GM19395 (cell line): ENCODE data around the gene USP48.

Source experiments
- ATAC-seq: cut with Tn5 transposase; IDR thresholded peaks from one replicate; pipeline ENCODE4 v1.9.1; 2021; ENCODE audit warnings: mild to moderate bottlenecking, moderate library complexity; ENCODE audit not compliant: unreplicated experiment

The USP48 gene

DNA sequence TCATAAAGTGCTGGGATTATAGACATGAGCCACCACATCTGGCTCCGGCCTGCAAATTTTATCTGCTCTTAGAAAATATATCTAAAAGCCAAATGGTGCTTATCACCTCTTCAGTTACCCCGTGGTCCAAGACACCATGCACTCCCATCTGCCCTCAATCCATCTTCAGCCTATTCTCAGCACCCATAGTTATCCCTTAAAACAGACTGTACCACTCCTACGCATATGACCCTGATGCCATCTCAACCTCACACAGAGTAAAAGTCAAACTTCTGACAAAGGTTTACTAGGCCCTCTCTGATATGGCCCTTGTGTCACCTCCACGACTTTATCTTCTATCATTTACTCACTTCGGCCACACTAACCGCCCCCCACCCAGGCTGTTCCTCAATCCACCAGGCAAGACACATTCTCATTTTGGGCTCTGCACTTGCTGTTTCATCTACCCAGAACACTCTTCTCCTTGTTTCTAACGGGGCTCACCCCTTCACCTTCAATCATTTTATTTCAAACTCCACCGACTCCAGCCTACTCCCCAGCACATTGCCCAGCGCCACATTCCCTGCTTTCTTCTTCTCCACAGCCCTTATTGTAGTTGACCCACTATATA is 33.0 kb downstream of the USP48 start:
- no peak for ATAC-seq

DNA sequence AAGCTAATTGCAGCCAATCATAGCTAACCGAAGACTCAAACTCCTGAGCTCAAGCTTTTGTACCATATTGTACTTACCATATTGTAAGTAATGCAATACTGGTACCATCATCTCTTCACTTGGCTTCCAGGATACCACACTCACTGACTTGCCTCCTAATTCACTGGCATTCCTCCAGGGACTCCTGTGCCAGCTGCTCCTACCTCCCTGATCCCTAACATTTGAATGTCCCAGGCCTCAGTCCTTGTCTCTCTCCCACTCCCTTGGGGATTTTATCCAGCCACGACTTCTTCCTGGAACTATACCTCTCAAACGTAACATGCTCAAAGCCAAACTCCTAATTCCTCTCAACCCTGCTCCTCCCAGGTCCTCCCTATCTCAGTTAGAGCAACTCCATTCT is 33.8 kb downstream of the USP48 start:
- no peak for ATAC-seq

DNA sequence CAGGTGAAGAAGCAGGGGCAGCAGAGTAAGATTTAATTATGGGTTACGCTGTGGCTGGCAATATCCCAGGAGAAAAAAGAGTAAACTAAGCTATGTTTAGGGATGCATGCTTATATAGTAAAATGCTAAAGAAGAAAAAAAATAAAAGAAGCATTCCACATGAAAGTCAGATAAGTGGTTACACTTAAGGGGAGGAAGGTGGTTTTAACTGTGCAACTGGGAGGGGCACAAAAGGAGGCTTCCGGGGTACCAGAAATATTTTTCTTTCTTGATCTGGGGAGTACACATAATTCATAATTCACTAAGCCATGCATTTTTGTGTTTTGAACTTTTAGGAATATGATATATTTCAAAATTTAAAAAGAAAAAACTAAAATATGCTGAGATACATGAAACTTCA is 39.5 kb downstream of the USP48 start:
- ATAC-seq = no peak

DNA sequence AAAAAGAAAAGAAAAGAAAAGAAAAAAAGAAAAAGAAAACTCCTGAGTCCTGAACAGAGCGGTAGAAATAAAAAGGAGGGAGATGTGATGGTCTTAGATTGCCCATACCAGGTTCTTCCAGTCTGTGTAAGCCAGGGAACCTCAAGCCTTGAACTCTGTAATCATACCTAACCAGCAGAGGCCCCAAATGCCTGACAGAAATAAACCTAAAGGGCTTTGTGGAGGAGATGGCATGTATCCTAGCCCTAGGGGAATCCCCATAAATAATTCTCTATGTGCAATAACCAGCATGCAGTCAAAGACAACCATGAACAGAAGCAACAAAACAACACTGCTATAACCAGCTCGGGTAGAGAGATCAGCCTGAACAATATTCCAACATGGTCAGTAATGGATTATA is 40.4 kb downstream of the USP48 start:
- no peak for ATAC-seq

DNA sequence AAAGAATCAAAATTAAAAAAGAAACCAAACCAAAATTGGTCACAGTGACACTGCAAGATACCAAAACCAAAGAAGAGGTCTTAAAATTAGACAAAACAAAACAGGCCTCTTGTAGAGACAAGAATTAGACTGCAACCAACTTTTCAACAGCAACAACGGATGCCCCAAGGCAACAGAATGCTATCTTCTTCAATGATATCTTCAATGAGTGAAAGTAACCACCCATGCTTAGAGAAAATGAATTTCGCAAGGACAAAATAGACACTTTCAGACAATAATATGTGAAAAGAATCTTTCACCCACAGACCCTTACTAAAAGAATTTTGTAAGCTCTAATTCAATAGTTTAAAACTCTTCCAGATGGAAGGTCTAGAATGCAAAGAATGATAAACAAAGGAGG is 41.7 kb downstream of the USP48 start:
- ATAC-seq = no peak

DNA sequence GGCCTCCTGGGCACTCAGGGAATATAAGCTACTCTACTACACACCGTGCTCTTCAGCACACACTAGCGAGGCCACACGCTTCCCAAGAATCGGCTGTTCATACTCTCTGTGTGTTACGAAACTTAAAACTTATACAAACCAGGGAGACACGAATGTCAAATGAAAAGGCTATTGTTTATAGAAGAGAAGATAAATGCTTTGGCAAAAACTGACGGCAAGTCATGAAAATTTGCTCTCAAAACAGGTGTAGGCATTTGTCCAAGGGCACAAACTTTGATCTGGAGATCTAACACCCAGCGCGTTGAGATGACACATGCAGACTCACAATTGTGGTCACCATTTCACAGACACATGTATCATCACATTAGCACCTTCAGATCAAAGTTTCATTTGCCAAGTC is 46.1 kb downstream of the USP48 start:
- ATAC-seq = no peak

DNA sequence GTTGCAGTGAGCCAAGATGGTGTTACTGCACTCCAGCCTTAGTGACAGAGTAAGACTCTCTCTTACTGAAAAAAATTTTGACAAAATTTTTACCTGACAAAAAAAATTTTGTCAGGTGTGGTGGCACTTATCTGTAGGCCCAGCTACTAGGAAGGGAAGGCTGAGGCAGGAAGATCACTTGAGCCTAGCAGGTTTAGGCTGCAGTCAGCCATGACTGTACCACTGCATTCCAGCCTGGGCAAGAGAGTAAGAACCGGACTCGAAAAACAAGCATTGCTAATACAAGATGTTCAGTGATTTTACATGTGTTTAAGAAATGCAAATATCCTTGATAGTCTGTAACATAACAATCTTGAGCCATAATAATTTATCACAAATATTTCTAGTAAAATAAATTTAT is 46.9 kb downstream of the USP48 start:
- no peak for ATAC-seq

DNA sequence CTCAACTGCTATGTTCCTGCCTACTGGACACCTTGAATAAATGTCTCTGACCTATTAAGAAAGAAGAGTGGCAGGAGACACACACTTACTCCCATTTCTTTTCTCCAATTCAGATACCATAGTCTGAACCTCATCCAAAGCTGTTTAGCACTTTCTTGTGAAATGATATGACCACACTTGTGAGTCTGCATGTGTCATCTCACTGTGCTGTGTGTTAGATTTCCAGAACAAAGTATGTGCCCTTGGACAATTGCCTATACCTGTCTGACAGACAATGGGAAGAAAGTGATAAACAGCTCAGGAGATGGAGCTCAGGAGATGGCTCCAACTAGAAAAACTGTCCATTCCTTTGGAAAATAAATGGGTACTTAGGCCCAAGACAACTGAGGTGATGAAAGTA is 48.4 kb downstream of the USP48 start:
- no peak for ATAC-seq

DNA sequence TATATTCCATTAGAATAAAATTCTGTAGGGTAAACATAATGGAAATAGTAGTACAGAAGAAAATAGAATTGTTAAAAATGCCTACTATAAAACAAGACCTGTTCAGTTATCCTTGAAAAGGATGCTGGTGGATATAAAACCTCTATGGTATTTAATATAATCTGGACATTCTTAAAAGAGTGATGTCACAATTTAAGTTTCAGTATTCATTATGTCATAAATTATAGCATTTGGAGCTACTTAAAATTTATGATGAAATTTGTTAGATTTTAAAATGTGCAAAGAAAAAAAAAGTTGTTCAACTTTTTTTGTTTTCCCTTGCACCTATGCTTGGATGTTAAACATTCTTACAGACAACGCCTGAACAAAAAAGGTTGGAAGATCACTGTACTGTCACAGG is 50.3 kb downstream of the USP48 start:
- no peak for ATAC-seq

DNA sequence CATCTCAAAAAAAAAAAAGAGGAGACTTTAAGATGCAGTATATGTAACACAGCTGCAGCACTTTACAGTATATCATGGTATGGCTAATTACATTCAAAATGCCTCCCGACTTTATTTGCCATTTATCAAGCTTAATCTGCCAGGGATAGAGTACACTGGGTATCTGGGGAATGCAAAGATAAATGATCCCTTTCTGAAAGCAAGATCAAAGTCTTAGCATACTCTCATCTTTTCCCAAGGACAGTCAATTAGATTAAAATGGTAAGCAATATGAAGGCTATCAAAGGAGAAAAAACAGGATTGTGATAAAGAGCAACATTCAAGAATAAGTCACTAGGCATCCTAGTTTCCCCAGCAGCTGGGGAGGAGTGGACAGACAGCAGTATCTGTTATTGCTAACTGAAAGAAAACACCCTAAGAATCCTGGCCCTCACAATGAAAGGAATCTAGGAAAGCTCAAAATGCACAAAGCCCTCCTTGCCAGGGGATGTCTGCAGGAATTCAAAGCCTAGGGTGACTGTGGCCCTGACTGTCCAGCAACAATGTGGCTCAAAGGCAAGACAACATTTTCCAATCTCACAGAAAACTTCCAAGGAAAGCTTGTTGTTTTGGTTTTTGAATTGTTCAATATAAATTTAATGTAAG is 57.1 kb downstream of the USP48 start:
- ATAC-seq = no peak

DNA sequence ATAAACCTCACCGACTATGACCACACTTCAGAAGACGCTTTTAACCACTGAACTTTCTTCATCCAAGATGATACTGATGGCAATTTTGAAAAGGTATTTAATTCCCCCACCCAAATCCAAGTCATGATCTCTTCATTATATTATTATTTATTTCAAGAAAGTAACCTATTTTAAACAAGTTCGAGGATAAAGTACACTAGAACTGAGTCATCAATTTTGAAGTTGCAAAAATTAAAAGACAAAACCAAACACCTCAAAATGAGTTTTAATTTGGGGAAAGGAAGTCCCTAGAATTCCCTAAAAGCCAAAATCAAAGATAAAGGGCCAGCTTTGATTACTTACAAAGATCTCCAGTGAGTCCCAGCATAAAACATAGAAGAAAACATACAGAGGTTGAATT is 58.4 kb downstream of the USP48 start:
- ATAC-seq = no peak

DNA sequence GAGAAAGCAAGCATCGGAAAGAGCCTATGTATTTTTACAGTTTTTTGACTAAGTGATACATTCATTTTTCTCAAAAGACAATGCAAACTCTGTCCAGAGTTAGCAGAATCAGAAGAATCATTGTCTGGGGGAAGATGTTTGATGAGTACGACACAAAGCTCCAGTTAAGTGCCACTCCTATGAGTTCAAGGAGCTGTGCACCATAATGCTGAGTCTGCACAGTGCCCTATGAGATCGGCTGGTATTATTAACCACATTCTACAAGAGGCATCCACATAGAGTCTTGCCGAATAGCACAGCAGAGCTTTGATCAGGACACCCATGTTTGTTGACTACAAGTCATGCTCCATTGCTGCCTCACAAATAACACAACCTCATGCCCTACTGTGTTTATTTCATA is 58.9 kb downstream of the USP48 start:
- ATAC-seq = no peak

DNA sequence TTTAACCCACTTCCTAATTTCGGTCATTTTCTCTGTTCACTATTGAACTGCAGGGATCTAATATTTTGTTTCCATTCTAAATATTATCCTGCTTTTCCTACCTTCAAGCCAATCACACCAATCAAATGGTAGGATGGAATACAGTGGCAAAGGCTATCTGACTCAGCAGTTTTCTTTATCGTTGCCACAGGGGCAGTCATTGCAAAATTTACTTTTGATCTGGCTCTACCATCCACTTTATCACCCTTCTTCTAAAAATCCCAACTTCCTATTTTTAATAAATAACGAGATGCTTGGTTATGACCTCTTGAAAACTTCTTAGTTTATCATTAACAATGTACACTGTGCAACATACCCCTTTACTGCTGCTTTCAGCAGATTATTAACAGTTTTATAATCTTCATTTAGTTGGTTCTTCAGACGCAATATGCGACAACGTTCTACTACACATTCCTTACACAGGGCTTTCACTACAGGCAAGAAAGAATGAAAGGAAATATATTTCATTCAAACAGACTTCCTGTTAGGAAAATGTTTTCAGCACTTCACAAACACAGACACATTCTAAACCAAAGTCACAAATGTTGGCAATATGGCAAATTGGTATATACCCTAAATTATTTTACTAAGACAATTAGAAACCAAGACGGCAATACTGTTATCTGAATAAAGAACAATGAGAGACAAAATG is 61.5 kb downstream of the USP48 start:
- ATAC-seq = no peak

DNA sequence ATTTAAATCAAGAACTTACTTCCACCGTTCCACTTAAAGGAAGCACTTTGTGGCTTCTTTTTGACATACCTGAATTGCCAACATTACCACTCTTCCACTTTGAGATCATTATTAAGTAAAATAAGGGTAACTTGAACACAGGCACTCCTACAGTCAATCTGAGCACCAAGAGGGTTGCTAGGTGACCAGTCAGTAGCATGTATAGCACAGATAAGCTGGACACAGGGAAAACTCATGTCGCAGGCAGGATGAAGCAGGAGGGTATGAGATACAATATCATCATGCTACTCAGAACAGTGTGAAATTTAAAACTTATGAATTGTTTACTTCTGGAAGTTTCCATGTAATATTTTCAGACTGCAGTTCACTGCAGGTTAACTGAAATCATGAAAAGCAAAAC is 66.8 kb downstream of the USP48 start:
- ATAC-seq = no peak

DNA sequence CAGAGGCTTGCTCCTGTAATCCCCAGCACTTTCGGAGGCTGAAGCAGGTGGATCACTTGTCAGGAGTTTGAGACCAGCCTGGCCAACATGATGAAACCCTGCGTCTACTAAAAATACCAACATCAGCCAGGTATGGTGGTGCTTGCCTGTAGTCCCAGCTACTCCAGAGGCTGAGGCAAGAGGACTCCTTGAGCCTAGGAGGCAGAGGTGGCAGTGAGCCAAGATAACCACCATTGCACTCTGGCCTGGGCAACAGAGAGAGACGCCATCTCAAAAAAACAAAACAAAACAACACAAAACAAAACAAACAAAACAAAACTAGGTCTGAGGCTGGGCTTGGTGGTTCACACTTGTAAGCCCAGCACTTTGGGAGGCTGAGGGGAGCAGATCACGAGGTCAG is 75.1 kb downstream of the USP48 start:
- ATAC-seq = no peak

DNA sequence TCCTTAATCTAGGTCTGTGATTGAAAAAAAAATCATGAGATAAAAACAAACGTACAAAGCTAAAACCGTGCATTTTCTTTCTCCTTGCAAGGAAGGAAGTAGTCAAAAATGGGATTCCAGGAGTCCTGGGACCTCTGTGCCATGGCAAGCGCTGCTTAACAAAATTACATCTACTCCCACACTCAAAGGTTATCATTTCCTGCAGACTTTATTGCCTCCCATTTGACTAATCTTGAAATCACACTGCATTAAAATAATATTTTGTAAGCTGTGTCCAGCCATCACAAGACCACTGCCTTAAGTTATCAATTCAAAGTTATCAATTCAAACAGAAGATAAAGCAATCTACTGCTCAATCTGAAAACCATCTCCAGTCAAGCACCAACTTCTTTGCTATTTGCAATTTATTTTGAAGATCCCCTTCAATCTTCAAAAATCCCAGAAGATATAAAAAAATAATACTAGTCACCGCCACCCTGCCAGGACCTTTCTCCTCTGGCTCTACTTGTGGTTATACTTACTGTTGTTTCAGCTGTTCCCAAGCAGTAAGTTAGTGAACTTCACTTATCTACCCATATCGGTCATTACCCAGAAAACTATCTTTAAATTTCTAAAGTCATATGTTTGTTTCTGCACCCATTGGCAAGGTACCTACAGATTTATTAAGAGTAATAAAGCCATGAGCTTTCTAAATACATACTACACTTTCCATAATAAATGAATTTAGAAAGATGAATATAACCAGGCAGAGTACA is 75.7 kb downstream of the USP48 start:
- ATAC-seq = no peak

DNA sequence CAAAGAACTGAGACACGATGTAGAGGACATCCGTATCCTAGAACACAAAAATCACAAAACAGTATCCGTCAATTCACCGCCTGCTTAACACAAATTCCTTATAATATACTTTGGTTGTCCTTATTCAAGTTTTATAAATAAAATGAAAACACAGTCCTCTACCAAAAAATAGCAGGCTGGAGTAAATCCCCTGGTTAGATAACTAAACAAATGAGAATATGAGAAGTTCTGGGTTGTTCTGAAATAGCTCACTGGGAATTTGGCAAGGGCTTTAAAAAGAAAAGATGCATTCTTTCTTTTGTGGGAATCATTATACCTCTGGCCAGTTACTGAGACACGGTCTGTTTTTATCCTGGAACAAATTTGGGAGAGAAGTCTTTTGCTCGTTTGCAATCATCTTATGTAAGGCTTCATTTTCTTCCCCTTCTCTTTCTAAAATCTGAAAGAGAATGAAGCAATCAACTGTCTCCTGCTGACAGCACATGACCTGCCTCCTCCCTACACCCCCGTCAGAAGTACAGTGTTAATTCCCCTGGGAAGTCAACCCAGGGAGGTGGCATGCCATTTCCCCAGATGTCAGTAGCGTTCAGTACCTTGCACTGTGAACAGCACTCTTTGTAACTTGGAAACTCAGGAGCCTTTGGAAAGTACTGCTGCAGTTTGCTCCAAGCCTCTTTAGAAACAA is 76.7 kb downstream of the USP48 start:
- ATAC-seq = no peak

DNA sequence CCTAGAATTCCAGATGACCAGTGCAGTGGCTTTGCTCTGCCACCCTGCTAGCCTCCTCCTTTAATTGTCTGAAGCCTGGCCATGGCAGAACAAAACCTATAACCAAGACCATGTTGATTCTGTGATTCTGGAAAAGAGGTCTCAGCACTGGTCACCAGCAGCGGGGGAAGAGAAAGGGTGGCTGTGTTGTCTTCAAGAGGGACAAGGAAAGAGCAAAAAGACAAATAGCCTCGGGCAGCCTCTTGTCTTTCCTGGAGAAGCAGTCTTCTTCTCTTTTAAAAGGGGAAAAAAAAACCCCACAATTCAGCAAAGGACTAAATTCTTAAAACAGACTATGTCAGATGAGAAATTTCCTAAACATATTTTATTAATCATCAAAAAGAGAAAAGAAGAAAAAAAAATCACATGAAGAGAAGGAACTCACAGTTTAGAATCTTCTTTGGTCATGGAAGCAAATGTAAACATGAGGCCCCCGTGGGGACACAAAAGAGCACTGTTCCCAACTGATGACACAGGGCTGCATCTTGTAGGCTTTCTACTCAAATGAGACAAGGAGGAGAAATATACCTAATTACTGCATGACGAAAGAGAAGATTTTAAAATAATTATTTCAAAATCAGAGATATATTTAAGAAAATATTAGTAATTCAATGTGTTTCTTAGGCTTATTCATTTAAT is 77.5 kb downstream of the USP48 start:
- ATAC-seq = no peak

DNA sequence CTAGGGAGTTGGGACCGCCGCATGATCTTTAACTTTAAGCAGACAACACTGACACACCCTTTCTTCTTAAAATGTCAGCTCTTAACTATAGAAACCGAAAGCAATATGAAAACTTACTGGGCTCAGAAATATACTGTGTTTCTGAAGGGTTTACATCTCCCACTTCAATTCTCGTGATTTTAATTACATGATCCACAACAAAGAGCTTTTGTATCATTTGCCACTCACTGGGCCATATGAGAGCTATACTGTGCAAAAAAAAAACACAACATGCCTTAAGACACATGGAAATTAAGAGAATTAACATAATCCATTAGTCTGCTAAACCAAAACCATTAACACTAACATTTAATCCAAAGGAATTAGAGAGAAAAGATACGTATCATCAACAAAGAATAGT is 78.8 kb downstream of the USP48 start:
- no peak for ATAC-seq

DNA sequence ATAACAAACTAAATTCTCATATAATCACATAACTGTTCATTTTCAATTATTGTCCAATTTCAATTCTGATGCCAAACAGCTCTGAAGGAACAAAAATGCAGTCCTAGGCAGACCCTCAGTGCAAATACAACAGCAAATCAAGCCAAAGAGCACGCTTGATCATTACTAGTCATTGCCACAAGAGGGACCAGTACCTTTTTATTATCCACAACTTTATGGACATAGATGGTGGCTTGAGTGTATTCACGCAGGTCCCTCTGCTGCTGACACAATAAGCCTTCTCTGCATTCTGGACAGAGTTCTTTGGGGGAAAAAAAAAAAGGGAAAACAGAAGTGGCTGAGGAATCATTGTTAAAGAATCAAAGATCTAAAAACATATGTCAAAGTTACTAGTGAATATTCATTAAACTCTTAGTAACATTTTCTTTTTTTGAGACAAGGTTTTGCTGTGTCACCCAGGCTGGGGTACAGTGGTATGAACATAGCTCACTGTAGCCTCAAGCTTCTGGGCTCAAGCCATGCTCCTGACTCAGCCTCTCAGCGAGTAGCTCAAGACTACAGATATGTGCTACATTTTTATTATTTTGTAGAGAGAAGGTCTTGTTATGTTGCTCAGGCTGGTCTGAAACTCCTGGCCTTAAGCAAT is 79.5 kb downstream of the USP48 start:
- ATAC-seq = no peak
